ENCODE measurements around the gene ETV1.

ETV1 gene

DNA sequence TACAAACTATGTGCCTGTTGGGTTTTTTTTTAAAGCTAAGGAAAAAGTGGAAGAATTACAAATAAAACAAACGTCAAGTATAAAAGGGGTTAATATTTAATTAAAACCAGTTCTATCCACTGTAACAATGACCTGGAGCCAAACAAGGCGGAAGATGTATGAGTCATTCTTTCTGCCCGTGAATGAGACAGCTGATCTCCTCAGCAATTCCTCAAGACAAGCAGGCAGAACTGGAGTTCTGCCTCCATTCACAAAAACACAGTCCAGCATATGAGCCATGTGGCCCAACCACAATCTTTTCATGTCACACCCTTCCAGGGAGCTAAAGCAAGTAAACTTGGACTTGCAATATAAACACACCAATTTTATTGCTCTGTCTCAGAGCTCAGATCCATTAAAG, 8.4 kb downstream of the ETV1 start:
- H3K9me3 ChIP-seq = no peaks in the 10 kb centered on the region
- no peak overlapping the region for H3K4me3 ChIP-seq (ENCODE audit: low read depth in 1 of 2, low read length in 1 of 2)
- H3K4me1 ChIP-seq (ENCODE audit: control insufficient read depth in 1 of 2, insufficient read depth in 1 of 2, low read depth in 1 of 2, low read length in 1 of 2) = no peaks in the 10 kb centered on the region
- no peak overlapping the region for H3K27ac ChIP-seq
- peaks cover 21% of the 10 kb centered on the region for H3K27me3 ChIP-seq
- H3K36me3 ChIP-seq = no peaks in the 10 kb centered on the region
- TF ChIP-seq, protein P1, sequence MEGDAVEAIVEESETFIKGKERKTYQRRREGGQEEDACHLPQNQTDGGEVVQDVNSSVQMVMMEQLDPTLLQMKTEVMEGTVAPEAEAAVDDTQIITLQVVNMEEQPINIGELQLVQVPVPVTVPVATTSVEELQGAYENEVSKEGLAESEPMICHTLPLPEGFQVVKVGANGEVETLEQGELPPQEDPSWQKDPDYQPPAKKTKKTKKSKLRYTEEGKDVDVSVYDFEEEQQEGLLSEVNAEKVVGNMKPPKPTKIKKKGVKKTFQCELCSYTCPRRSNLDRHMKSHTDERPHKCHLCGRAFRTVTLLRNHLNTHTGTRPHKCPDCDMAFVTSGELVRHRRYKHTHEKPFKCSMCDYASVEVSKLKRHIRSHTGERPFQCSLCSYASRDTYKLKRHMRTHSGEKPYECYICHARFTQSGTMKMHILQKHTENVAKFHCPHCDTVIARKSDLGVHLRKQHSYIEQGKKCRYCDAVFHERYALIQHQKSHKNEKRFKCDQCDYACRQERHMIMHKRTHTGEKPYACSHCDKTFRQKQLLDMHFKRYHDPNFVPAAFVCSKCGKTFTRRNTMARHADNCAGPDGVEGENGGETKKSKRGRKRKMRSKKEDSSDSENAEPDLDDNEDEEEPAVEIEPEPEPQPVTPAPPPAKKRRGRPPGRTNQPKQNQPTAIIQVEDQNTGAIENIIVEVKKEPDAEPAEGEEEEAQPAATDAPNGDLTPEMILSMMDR (IDR thresholded peaks at IDR 0.05) = no peak

DNA sequence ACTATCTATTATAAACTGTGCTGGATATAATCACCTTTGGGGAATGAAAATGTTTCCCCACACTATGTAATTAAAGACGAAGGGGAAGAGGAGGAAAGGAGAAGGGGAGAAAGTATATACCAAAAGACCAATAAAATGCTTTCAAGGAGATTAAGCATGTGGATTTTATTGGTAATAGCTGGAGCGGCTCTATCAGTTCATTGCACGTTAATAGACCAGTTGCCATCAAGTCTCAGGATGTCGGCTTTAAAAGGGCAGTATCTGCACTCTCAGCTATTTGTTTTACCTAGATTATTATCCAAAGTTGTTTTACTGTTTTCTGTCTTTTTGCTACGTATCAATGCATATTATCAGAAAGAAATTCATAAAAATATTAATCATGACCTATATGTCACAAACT, 9.0 kb downstream of the ETV1 start:
- H3K9me3 ChIP-seq = no peaks in the 10 kb centered on the region
- no peak overlapping the region for H3K4me3 ChIP-seq (ENCODE audit: low read depth in 1 of 2, low read length in 1 of 2)
- TF ChIP-seq, protein P1 (IDR thresholded peaks at IDR 0.05) = no peak
- H3K27me3 ChIP-seq = peaks cover 15% of the 10 kb centered on the region
- no peaks in the 10 kb centered on the region for H3K4me1 ChIP-seq (ENCODE audit: control insufficient read depth in 1 of 2, insufficient read depth in 1 of 2, low read depth in 1 of 2, low read length in 1 of 2)
- H3K27ac ChIP-seq = no peak overlapping the region
- H3K36me3 ChIP-seq = no peaks in the 10 kb centered on the region

DNA sequence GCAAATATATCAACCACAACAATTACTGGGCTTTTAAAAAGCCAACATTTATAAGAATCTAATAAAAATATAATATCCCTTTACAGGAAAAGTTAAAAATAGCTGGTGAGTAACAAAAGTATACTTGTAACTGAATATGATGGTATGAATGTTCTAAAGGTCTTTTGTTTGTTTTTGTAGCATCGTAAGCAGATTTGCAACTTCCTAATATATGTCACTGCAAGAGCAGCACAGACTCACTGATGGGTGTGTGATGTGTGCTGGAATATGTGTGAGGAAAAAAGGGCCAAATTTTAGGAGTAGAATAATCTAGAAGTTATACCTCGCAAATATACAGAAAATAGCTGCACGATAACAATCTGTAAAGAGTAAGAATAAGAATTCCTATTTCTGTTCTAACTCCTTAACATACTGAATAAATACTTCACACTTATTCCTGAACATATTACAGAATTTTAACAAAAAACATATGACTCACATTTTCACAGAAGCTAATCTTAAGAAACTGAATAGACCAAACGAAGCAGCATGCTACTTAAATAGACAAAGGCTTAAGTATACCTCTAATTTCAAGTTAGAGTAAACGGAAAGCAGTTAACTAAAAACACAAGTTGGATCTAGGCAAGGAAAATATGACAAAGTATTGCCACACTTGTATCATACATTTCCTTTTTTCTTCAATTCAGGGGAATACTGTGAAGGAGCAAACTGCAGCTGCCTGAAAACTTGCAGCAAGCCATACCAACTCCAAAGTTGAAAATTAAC, 9.6 kb downstream of the ETV1 start:
- Histone ChIP-seq H3K4me1 (ENCODE audit: control insufficient read depth in 1 of 2, insufficient read depth in 1 of 2, low read depth in 1 of 2, low read length in 1 of 2) (no peaks in the 10 kb centered on the region), H3K36me3 (no peaks in the 10 kb centered on the region), H3K27me3 (peaks cover 11% of the 10 kb centered on the region), H3K9me3 (no peaks in the 10 kb centered on the region), H3K4me3 (ENCODE audit: low read depth in 1 of 2, low read length in 1 of 2) (no peak overlapping the region), H3K27ac (no peak overlapping the region)
- TF ChIP-seq, protein P1 (IDR thresholded peaks at IDR 0.05) = no peak

DNA sequence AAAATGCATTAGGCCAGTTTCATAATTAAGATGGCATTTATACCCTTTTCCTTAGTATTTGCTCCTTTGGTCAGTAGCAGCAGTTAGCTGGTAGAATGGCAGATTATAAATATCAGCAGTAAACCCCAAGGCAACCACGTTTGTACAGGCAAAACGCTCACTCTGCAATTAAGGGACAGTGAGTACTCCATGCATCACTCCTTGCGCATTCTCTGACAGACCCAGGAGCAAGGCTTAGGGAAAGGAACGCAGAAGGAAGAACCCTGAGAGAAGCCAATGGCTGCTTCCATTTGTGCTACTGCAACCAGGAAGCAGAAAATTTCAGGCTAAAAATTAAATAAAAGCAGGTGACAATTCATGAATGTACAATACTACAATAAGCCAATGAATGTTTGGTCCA, 12.9 kb downstream of the ETV1 start:
- Histone ChIP-seq H3K27ac (no peak overlapping the region), H3K36me3 (no peaks in the 10 kb centered on the region), H3K9me3 (no peaks in the 10 kb centered on the region), H3K4me3 (ENCODE audit: low read depth in 1 of 2, low read length in 1 of 2) (no peak overlapping the region), H3K4me1 (ENCODE audit: control insufficient read depth in 1 of 2, insufficient read depth in 1 of 2, low read depth in 1 of 2, low read length in 1 of 2) (no peaks in the 10 kb centered on the region), H3K27me3 (peaks cover 7% of the 10 kb centered on the region)
- TF ChIP-seq, protein P1 (IDR thresholded peaks at IDR 0.05) = no peak

DNA sequence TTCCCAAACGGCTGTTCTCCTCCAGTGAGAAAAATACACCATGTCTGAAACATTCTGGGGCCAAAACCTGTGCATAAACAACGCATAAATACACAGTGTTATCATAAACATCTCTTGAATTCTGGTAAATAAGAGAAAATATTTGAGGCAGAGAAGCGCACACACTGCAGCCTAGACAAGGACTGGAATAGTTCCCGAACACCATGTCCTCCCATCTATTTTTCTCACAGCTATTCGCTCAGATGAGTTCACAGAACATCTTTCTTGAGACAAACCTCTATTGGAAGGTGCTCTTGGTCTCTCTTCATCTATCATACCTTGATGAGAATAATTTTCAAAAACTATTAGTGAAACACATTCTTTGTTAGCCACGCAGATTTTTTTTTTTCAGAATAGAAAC, 24.4 kb downstream of the ETV1 start:
- no peak overlapping the region for H3K27ac ChIP-seq
- H3K9me3 ChIP-seq = no peaks in the 10 kb centered on the region
- no peak overlapping the region for H3K4me3 ChIP-seq (ENCODE audit: low read depth in 1 of 2, low read length in 1 of 2)
- TF ChIP-seq, protein P1 (IDR thresholded peaks at IDR 0.05) = no peak
- no peaks in the 10 kb centered on the region for H3K4me1 ChIP-seq (ENCODE audit: control insufficient read depth in 1 of 2, insufficient read depth in 1 of 2, low read depth in 1 of 2, low read length in 1 of 2)
- H3K27me3 ChIP-seq = no peaks in the 10 kb centered on the region
- no peaks in the 10 kb centered on the region for H3K36me3 ChIP-seq
